ENCODE data around the gene COX11.

DNA sequence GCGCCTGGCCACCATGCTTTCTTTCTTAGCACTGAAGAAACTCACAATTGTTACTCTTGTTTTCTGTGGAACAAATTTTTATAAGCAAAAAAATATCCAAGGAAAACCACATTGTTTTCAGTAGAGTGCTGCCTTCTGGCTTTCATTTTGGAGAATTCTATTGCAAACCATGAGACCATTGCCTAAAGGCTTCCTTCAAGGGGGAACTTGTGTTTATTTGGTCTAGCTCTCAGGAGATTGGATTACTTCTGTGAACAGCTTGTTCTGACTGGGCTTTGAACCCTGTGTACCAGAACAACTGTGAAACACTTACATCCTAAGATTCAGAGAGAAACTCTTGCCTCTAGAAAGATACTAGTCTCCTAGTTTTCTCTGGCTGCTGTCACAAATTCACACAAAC lies 35.7 kb downstream of the COX11 start:
- TF ChIP-seq POLR2A (IDR thresholded peaks at IDR 0.05) = no peak
- TF ChIP-seq, protein P1, sequence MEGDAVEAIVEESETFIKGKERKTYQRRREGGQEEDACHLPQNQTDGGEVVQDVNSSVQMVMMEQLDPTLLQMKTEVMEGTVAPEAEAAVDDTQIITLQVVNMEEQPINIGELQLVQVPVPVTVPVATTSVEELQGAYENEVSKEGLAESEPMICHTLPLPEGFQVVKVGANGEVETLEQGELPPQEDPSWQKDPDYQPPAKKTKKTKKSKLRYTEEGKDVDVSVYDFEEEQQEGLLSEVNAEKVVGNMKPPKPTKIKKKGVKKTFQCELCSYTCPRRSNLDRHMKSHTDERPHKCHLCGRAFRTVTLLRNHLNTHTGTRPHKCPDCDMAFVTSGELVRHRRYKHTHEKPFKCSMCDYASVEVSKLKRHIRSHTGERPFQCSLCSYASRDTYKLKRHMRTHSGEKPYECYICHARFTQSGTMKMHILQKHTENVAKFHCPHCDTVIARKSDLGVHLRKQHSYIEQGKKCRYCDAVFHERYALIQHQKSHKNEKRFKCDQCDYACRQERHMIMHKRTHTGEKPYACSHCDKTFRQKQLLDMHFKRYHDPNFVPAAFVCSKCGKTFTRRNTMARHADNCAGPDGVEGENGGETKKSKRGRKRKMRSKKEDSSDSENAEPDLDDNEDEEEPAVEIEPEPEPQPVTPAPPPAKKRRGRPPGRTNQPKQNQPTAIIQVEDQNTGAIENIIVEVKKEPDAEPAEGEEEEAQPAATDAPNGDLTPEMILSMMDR (IDR thresholded peaks at IDR 0.05) = no peak
- no peak for TF ChIP-seq EP300 (IDR thresholded peaks at IDR 0.05)
